ENCODE data around the gene RHOJ. TPM values are rescaled to one million over a fixed set of nuclear protein-coding genes. Genes with fewer than 3 reads are reported as not detected.

The RHOJ gene
- polyA plus RNA-seq, 3 donors: not detected

DNA sequence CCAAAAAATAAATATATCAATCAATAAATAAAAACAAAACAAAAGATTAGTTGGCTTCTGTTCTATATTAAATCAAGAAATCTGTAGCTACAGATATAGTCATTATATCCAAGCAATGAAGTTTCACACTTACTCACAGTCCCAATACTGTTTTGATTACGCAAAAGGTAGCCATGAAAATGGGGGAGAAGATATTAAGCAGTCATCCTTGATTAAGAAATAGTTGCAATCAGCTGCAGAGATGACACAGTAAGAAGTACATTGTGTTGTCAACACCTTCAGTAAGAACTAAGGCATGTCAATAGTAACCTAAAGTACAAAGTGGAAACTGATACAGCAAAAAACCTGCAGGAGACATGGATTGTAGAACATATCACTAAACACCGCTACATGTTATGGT is 11.0 kb upstream of the RHOJ start:
- no peak overlapping the region for H3K27ac Mint-ChIP-seq

DNA sequence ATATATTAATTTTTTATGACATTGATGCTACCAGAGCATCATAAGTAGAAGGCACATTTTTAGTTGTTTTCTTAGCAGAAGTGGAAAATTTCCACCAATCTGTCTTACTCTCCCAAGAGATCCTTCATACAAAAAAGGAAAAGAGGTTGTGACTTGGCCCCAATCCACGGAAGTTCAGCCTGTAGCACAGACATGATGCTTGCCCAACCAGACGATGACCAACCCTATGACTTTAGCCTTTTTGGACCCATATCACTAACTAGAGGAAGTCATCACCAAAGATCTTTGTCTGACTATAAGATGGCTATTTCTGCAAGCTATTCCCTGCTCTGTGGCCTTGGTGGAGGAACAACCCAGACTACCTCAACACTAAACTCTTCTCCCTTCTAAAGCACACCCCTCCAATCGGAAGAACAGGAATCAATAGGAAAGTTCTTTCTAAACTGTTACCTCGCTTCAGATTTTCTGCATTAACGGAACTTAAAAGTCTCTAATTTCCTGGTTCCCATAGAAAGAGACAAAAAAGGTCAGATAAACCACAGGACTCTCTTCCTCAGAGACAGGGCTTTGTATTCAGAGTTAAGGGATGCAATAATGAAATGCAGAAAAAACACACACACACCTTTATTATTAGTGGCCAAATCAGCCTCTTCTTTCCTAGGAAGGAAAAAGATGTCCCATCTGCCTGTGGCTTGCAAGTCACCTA is 4.1 kb upstream of the RHOJ start:
- peaks cover 4 to 5% of the 10 kb centered on the region in 2 donors for H3K9me3 ChIP-seq (replicated peaks in 1 of 2; ENCODE audit: control insufficient read depth in 1 of 2, insufficient read depth in 1 of 2, low read length in 2 of 2)
- H4K20me1 ChIP-seq (ENCODE audit: insufficient read depth, low read length): no peaks in the 10 kb centered on the region
- Mint-ChIP-seq H3K4me3 (no peak overlapping the region), H3K27ac (no peak overlapping the region), H3K4me1 (no peaks in the 10 kb centered on the region), H3K9me3 (peaks cover 0 to 13% (median 8%) of the 10 kb centered on the region in 7 donors), H3K36me3 (no peaks in the 10 kb centered on the region), H3K27me3 (ENCODE audit: low read depth in 3 of 3) (peaks cover 0 to 2% (median 0%) of the 10 kb centered on the region in 3 donors)
- no peaks in the 10 kb centered on the region for H3K36me3 ChIP-seq (replicated peaks in 1 of 2; ENCODE audit: control insufficient read depth in 1 of 2, insufficient read depth in 2 of 2, low read length in 2 of 2)
- H3K4me2 ChIP-seq (replicated peaks; ENCODE audit: extremely low read depth, low read length, poor library complexity, severe bottlenecking): no peak overlapping the region
- no peak overlapping the region for H3K27ac ChIP-seq (ENCODE audit: low read depth in 1 of 2, low read length in 2 of 2)
- 92% methylated on average over 2 of the region's 5 CpGs for WGBS (ENCODE audit: insufficient coverage)
- no peak overlapping the region for H3K4me3 ChIP-seq (replicated peaks in 1 of 3; ENCODE audit: low read depth in 2 of 3, low read length in 3 of 3)
- intact Hi-C loops (cut with micrococcal nuclease): no loop called here
- H3K79me2 ChIP-seq (ENCODE audit: insufficient read depth, low read length): no peaks in the 10 kb centered on the region
- H3K9ac ChIP-seq (ENCODE audit: insufficient read depth, low read length, poor library complexity, severe bottlenecking): no peak overlapping the region
- H2AFZ ChIP-seq (ENCODE audit: insufficient read depth, low read depth, low read length, poor library complexity, severe bottlenecking): no peak overlapping the region
- peaks cover 0 to 6% of the 10 kb centered on the region in 2 donors for H3K27me3 ChIP-seq (ENCODE audit: control insufficient read depth in 2 of 2, insufficient read depth in 2 of 2, low read length in 2 of 2)
- H3K4me1 ChIP-seq (ENCODE audit: control insufficient read depth in 1 of 2, insufficient read depth in 2 of 2, low read length in 2 of 2): peaks cover 0 to 4% of the 10 kb centered on the region in 2 donors
- TF ChIP-seq CTCF (IDR thresholded peaks at IDR 0.05): no peak
- no peak for DNase-seq

More for the DNA sequence above, 11.0 kb upstream of the RHOJ start:
- Mint-ChIP-seq H3K9me3 (peaks cover 5 to 24% (median 15%) of the 10 kb centered on the region in 7 donors), H3K4me3 (no peak overlapping the region), H3K4me1 (peaks cover 9% of the 10 kb centered on the region), H3K36me3 (no peaks in the 10 kb centered on the region), H3K27me3 (ENCODE audit: low read depth in 3 of 3) (peaks cover 0 to 2% (median 0%) of the 10 kb centered on the region in 3 donors)
- H3K36me3 ChIP-seq (replicated peaks in 1 of 2; ENCODE audit: control insufficient read depth in 1 of 2, insufficient read depth in 2 of 2, low read length in 2 of 2): no peaks in the 10 kb centered on the region
- H2AFZ ChIP-seq (ENCODE audit: insufficient read depth, low read depth, low read length, poor library complexity, severe bottlenecking): no peak overlapping the region
- H3K4me1 ChIP-seq (ENCODE audit: control insufficient read depth in 1 of 2, insufficient read depth in 2 of 2, low read length in 2 of 2): peaks cover 0 to 4% of the 10 kb centered on the region in 2 donors
- intact Hi-C loops (cut with micrococcal nuclease): no loop called here
- no peak overlapping the region for H3K9ac ChIP-seq (ENCODE audit: insufficient read depth, low read length, poor library complexity, severe bottlenecking)
- H3K4me2 ChIP-seq (replicated peaks; ENCODE audit: extremely low read depth, low read length, poor library complexity, severe bottlenecking): no peak overlapping the region
- WGBS (ENCODE audit: insufficient coverage): no CpG with 5 or more reads among the region's 2 CpGs
- H3K79me2 ChIP-seq (ENCODE audit: insufficient read depth, low read length): no peaks in the 10 kb centered on the region
- no peak overlapping the region for H3K4me3 ChIP-seq (replicated peaks in 1 of 3; ENCODE audit: low read depth in 2 of 3, low read length in 3 of 3)
- TF ChIP-seq CTCF (IDR thresholded peaks at IDR 0.05): no peak
- H3K9me3 ChIP-seq (replicated peaks in 1 of 2; ENCODE audit: control insufficient read depth in 1 of 2, insufficient read depth in 1 of 2, low read length in 2 of 2): peaks cover 5 to 13% of the 10 kb centered on the region in 2 donors
- no peak overlapping the region for H3K27ac ChIP-seq (ENCODE audit: low read depth in 1 of 2, low read length in 2 of 2)
- no peaks in the 10 kb centered on the region for H4K20me1 ChIP-seq (ENCODE audit: insufficient read depth, low read length)
- DNase-seq: no peak
- no peaks in the 10 kb centered on the region for H3K27me3 ChIP-seq (ENCODE audit: control insufficient read depth in 2 of 2, insufficient read depth in 2 of 2, low read length in 2 of 2)

All from CD14-positive monocyte (primary cell).